ENCODE data around the gene CCDC6.

GRCh38 chr10:59894114-59894513, 12.2 kb downstream of the CCDC6 start:
- TF ChIP-seq ZNF302 (CRISPR knock-in tag; IDR thresholded peaks at IDR 0.05) (no peak), EP300 (IDR thresholded peaks at IDR 0.05) (no peak), RFX5 (IDR thresholded peaks at IDR 0.05) (no peak), MAFK (IDR thresholded peaks at IDR 0.05; ENCODE audit: partially characterized antibody) (no peak), RARB (CRISPR knock-in tag; IDR thresholded peaks at IDR 0.05) (no peak), BHLHE40 (IDR thresholded peaks at IDR 0.05; ENCODE audit: low read depth, low read length) (no peak), USF2 (IDR thresholded peaks at IDR 0.05) (no peak), POLR2A (IDR thresholded peaks at IDR 0.05; ENCODE audit: low read length) (no peak), HDAC2 (IDR thresholded peaks at IDR 0.05) (no peak), ZC3H11A (IDR thresholded peaks at IDR 0.05) (no peak)
- TF ChIP-seq, protein P1, sequence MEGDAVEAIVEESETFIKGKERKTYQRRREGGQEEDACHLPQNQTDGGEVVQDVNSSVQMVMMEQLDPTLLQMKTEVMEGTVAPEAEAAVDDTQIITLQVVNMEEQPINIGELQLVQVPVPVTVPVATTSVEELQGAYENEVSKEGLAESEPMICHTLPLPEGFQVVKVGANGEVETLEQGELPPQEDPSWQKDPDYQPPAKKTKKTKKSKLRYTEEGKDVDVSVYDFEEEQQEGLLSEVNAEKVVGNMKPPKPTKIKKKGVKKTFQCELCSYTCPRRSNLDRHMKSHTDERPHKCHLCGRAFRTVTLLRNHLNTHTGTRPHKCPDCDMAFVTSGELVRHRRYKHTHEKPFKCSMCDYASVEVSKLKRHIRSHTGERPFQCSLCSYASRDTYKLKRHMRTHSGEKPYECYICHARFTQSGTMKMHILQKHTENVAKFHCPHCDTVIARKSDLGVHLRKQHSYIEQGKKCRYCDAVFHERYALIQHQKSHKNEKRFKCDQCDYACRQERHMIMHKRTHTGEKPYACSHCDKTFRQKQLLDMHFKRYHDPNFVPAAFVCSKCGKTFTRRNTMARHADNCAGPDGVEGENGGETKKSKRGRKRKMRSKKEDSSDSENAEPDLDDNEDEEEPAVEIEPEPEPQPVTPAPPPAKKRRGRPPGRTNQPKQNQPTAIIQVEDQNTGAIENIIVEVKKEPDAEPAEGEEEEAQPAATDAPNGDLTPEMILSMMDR (IDR thresholded peaks at IDR 0.05) = no peak
- TF ChIP-seq, protein P2, sequence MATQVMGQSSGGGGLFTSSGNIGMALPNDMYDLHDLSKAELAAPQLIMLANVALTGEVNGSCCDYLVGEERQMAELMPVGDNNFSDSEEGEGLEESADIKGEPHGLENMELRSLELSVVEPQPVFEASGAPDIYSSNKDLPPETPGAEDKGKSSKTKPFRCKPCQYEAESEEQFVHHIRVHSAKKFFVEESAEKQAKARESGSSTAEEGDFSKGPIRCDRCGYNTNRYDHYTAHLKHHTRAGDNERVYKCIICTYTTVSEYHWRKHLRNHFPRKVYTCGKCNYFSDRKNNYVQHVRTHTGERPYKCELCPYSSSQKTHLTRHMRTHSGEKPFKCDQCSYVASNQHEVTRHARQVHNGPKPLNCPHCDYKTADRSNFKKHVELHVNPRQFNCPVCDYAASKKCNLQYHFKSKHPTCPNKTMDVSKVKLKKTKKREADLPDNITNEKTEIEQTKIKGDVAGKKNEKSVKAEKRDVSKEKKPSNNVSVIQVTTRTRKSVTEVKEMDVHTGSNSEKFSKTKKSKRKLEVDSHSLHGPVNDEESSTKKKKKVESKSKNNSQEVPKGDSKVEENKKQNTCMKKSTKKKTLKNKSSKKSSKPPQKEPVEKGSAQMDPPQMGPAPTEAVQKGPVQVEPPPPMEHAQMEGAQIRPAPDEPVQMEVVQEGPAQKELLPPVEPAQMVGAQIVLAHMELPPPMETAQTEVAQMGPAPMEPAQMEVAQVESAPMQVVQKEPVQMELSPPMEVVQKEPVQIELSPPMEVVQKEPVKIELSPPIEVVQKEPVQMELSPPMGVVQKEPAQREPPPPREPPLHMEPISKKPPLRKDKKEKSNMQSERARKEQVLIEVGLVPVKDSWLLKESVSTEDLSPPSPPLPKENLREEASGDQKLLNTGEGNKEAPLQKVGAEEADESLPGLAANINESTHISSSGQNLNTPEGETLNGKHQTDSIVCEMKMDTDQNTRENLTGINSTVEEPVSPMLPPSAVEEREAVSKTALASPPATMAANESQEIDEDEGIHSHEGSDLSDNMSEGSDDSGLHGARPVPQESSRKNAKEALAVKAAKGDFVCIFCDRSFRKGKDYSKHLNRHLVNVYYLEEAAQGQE (IDR thresholded peaks at IDR 0.05) = no peak

Measured in A549 (cell line).